DOHH2 (cell line): Measurements from ENCODE around the gene CDC16.

Experiments
- H3F3A ChIP-seq: fragments of 200-600 bp; sonication (generic), shearing (Covaris generic); 2 replicates; pipeline ENCODE4 v1.6.0; 2016; ENCODE audit warnings: antibody characterized with exemption, mild to moderate bottlenecking; ENCODE audit not compliant: control insufficient read depth, insufficient read depth
- H3K27ac ChIP-seq: fragments of 200-600 bp; sonication (generic); 2 replicates; pipeline ENCODE4 v1.5.1; 2014; ENCODE audit warnings: low read depth, mild to moderate bottlenecking, low read length, moderate library complexity
- H3K27me3 ChIP-seq: fragments of 200-600 bp; sonication (generic); 2 replicates; pipeline ENCODE4 v1.6.1; 2014; ENCODE audit warnings: mild to moderate bottlenecking, low read length, mixed read lengths; ENCODE audit not compliant: control insufficient read depth
- H3K36me3 ChIP-seq: fragments of 200-600 bp; sonication (generic); 2 replicates; pipeline ENCODE4 v1.6.1; 2014; ENCODE audit warnings: mild to moderate bottlenecking, low read length, moderate library complexity, mixed read lengths; ENCODE audit not compliant: control insufficient read depth
- H3K4me1 ChIP-seq: fragments of 200-600 bp; sonication (generic); 2 replicates; pipeline ENCODE4 v1.6.1; 2014; ENCODE audit warnings: mild to moderate bottlenecking, low read length, mixed read lengths; ENCODE audit not compliant: control insufficient read depth
- H3K4me2 ChIP-seq: fragments of 200-600 bp; sonication (generic); 2 replicates; pipeline ENCODE4 v1.6.0; 2014; ENCODE audit warnings: mild to moderate bottlenecking, low read length, moderate library complexity
- H3K4me3 ChIP-seq: fragments of 200-600 bp; sonication (generic); 2 replicates; pipeline ENCODE4 v1.5.1; 2014; ENCODE audit warnings: mild to moderate bottlenecking, low read length, mixed read lengths
- H3K79me2 ChIP-seq: fragments of 200-600 bp; sonication (generic); 2 replicates; pipeline ENCODE4 v1.6.1; 2014; ENCODE audit warnings: mild to moderate bottlenecking, low read length, mixed read lengths; ENCODE audit not compliant: control insufficient read depth
- H3K9me2 ChIP-seq: fragments of 200-600 bp; sonication (generic); replicated peaks from 2 replicates; pipeline ENCODE4 v1.6.1; 2014; ENCODE audit warnings: mild to moderate bottlenecking, low read length, mixed read lengths; ENCODE audit not compliant: control insufficient read depth
- H3K9me3 ChIP-seq: fragments of 200-600 bp; sonication (generic); 2 replicates; pipeline ENCODE4 v1.6.1; 2014; ENCODE audit warnings: antibody characterized with exemption, low read length, mixed read lengths; ENCODE audit not compliant: control insufficient read depth, insufficient read depth
- H4K20me1 ChIP-seq: fragments of 200-600 bp; sonication (generic); 2 replicates; pipeline ENCODE4 v1.6.0; 2014; ENCODE audit warnings: low read depth, mild to moderate bottlenecking, antibody characterized with exemption, low read length, moderate library complexity; ENCODE audit not compliant: control insufficient read depth, insufficient read depth
- CTCF ChIP-seq: fragments of 200-600 bp; sonication (generic); IDR thresholded peaks from one replicate; pipeline ENCODE4 v1.5.1; 2014; ENCODE audit warnings: antibody characterized with exemption, mild to moderate bottlenecking, low read depth, low read length; ENCODE audit not compliant: poor library complexity, severe bottlenecking
- EZH2phosphoT487 ChIP-seq: fragments of 200-600 bp; sonication (generic); IDR thresholded peaks from 2 replicates; pipeline ENCODE4 v1.6.1; 2017; ENCODE audit warnings: borderline replicate concordance, mild to moderate bottlenecking, antibody characterized with exemption, low read length, moderate library complexity, mixed read lengths

The CDC16 gene

GRCh38 chr13:114314074-114314912 is 79.6 kb downstream of the CDC16 start, which contains the start of gene CHAMP1:
TSS of gene CHAMP1 (plus strand) at chr13:114314503. CDS start at chr13:114323843, 9,340 bp downstream.
- peak within 1 kb of the TSS; percentile 98 for H3K27ac ChIP-seq
- peak within 1 kb of the TSS; percentile 97 for H3K4me3 ChIP-seq
- TF ChIP-seq CTCF, result no peak
- no peak for TF ChIP-seq EZH2phosphoT487
- H3K9me3 ChIP-seq, result no peaks in the 10 kb centered on the region
- H3K27me3 ChIP-seq, result no peaks in the 10 kb centered on the region
- peaks cover 40% of the 10 kb centered on the region for H4K20me1 ChIP-seq
- peaks cover 58% of the 10 kb centered on the region for H3K79me2 ChIP-seq
- H3K9me2 ChIP-seq, result no peaks in the 10 kb centered on the region
- H3K36me3 ChIP-seq, result peaks cover 50% of the 10 kb centered on the region
- peak within 1 kb of the TSS; percentile 84 for H3K4me2 ChIP-seq
- peaks cover 39% of the 10 kb centered on the region for H3F3A ChIP-seq
- H3K4me1 ChIP-seq, result peaks cover 86% of the 10 kb centered on the region

GRCh38 chr13:114315074-114315785 is 80.5 kb downstream of the CDC16 start:
- H3K9me3 ChIP-seq, result no peaks in the 10 kb centered on the region
- no peaks in the 10 kb centered on the region for H3K27me3 ChIP-seq
- peaks cover 59% of the 10 kb centered on the region for H3K36me3 ChIP-seq
- H3K4me1 ChIP-seq, result peaks cover 83% of the 10 kb centered on the region
- H3F3A ChIP-seq, result peaks cover 33% of the 10 kb centered on the region
- no peaks in the 10 kb centered on the region for H3K9me2 ChIP-seq
- TF ChIP-seq CTCF, result no peak
- no peak for TF ChIP-seq EZH2phosphoT487
- H3K79me2 ChIP-seq, result peaks cover 67% of the 10 kb centered on the region
- H3K4me3 ChIP-seq, result peak overlapping the region; percentile 97
- H4K20me1 ChIP-seq, result peaks cover 49% of the 10 kb centered on the region
- H3K4me2 ChIP-seq, result peak overlapping the region; percentile 84
- H3K27ac ChIP-seq, result peak overlapping the region; percentile 98

GRCh38 chr13:114318624-114319023 is 83.9 kb downstream of the CDC16 start:
- Histone ChIP-seq H3K79me2 (peaks cover 98% of the 10 kb centered on the region), H3F3A (peaks cover 14% of the 10 kb centered on the region), H3K4me2 (peak overlapping the region; percentile 84), H3K27ac (no peak overlapping the region), H3K9me3 (no peaks in the 10 kb centered on the region), H3K36me3 (peaks cover 90% of the 10 kb centered on the region), H3K4me1 (peaks cover 52% of the 10 kb centered on the region), H3K27me3 (no peaks in the 10 kb centered on the region), H3K4me3 (peak overlapping the region; percentile 29; the same call in 1 of the 2 replicates), H4K20me1 (peaks cover 55% of the 10 kb centered on the region), H3K9me2 (no peaks in the 10 kb centered on the region)
- TF ChIP-seq EZH2phosphoT487 (no peak), CTCF (no peak)
